Mesendoderm (in vitro differentiated cells): ENCODE measurements around the gene ALPP.
A peak's percentile ranks its signal among the peaks of the same experiment; 100 is the strongest.
"Not testable (repeated sequence)": the region's sequence is repeated elsewhere in the genome, so short reads cannot be mapped to it uniquely, and the experiment has no call there.

Source experiments
- DNase-seq: peaks from one replicate; pipeline ENCODE4 v3.0.0; 2013
- H2AK5ac ChIP-seq: 2 replicates; pipeline ENCODE4 v1.6.1; 2013; ENCODE audit warnings: low read length, inconsistent platforms
- H2BK120ac ChIP-seq: 2 replicates; pipeline ENCODE4 v1.6.1; 2013; ENCODE audit warnings: low read depth, mild to moderate bottlenecking, low read length, moderate library complexity, mixed read lengths
- H2BK15ac ChIP-seq: replicated peaks from 2 replicates; pipeline ENCODE4 v1.6.1; 2013; ENCODE audit warnings: low read depth, mild to moderate bottlenecking, moderate library complexity
- H2BK5ac ChIP-seq: 2 replicates; pipeline ENCODE4 v1.6.1; 2013; ENCODE audit warnings: low read length, inconsistent platforms
- H3K18ac ChIP-seq: 2 replicates; pipeline ENCODE4 v1.6.1; 2013; ENCODE audit warnings: mild to moderate bottlenecking, low read length, mixed read lengths
- H3K23ac ChIP-seq: one replicate; pipeline ENCODE4 v1.6.1; 2013; ENCODE audit warnings: low read length
- H3K27ac ChIP-seq: 2 replicates; pipeline ENCODE4 v1.5.1; 2013; ENCODE audit warnings: low read depth, mild to moderate bottlenecking, inconsistent platforms, low read length, moderate library complexity
- H3K27me3 ChIP-seq: 2 replicates; pipeline ENCODE4 v1.6.1; 2013; ENCODE audit warnings: low read length, control low read depth, mild to moderate bottlenecking, inconsistent platforms; ENCODE audit not compliant: insufficient read depth, poor library complexity
- H3K36me3 ChIP-seq: 2 replicates; pipeline ENCODE4 v1.6.1; 2013; ENCODE audit warnings: low read length, inconsistent platforms; ENCODE audit not compliant: control insufficient read depth, insufficient read depth
- H3K4ac ChIP-seq: one replicate; pipeline ENCODE4 v1.6.1; 2013; ENCODE audit warnings: low read depth, mild to moderate bottlenecking, low read length, moderate library complexity
- H3K4me1 ChIP-seq: 2 replicates; pipeline ENCODE4 v1.6.1; 2013; ENCODE audit warnings: low read depth, low read length, inconsistent platforms; ENCODE audit not compliant: control insufficient read depth
- H3K4me2 ChIP-seq: 2 replicates; pipeline ENCODE4 v1.6.1; 2013; ENCODE audit warnings: low read length
- H3K4me3 ChIP-seq: 2 replicates; pipeline ENCODE4 v1.5.1; 2013; ENCODE audit warnings: mild to moderate bottlenecking, low read length
- H3K56ac ChIP-seq: one replicate; pipeline ENCODE4 v1.6.1; 2013; ENCODE audit warnings: low read length
- H3K79me1 ChIP-seq: 2 replicates; pipeline ENCODE4 v1.6.1; 2013; ENCODE audit warnings: low read length, inconsistent platforms
- H3K79me2 ChIP-seq: 2 replicates; pipeline ENCODE4 v1.6.1; 2013; ENCODE audit warnings: mild to moderate bottlenecking, low read length; ENCODE audit not compliant: control insufficient read depth, insufficient read depth
- H3K9ac ChIP-seq: 2 replicates; pipeline ENCODE4 v1.6.1; 2013; ENCODE audit warnings: low read length, inconsistent platforms
- H4K5ac ChIP-seq: one replicate; pipeline ENCODE4 v1.6.1; 2013; ENCODE audit warnings: low read length
- H4K8ac ChIP-seq: one replicate; pipeline ENCODE4 v1.6.1; 2013; ENCODE audit warnings: low read depth, mild to moderate bottlenecking, control low read depth, low read length, moderate library complexity
- WGBS: extraction: QIAGEN DNeasy Blood & Tissue Kit; methylation state at CpG from one replicate; pipeline ENCODE4 v1.1.7; 2013; ENCODE audit warnings: low lambda C conversion rate, missing lambda C conversion rate; ENCODE audit not compliant: insufficient coverage; ENCODE audit errors: extremely low coverage; 5-methylcytosine and 5-hydroxymethylcytosine counted together

Gene ALPP

DNA sequence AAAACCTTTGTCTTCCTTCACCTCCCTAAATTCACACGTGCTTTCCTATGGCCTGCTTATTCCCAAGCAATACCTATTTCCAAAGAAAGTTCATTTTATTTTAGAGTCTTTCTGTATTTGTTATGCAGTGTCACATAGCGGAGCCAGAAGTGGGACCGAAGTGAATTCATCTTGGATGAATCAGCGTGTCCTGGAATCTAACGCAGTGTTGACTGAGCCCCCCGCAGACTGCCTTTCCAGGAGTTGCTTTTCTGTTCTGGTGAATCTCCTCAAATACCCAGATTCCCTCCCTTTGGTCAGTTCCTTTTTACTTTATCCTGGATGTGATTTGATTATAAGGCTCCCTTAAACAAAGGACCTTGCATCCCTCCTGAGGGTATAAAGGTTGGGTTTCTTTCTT is 10.8 kb downstream of the ALPP start:
- H3K4me3 ChIP-seq, result no peak overlapping the region
- no peak overlapping the region for H3K4ac ChIP-seq
- H2BK120ac ChIP-seq, result no peak overlapping the region
- H3K18ac ChIP-seq, result no peak overlapping the region
- no peak overlapping the region for H3K27ac ChIP-seq
- DNase-seq, result peak; percentile 70
- H2BK5ac ChIP-seq, result no peak overlapping the region
- no peaks in the 10 kb centered on the region for H3K79me1 ChIP-seq
- H3K23ac ChIP-seq, result no peak overlapping the region
- H3K56ac ChIP-seq, result no peak overlapping the region
- H3K36me3 ChIP-seq, result no peaks in the 10 kb centered on the region
- no peak overlapping the region for H4K5ac ChIP-seq
- H3K79me2 ChIP-seq, result no peaks in the 10 kb centered on the region
- WGBS, result no CpG with 5 or more reads among the region's 6 CpGs
- no peaks in the 10 kb centered on the region for H3K4me1 ChIP-seq
- no peak overlapping the region for H2AK5ac ChIP-seq
- no peak overlapping the region for H4K8ac ChIP-seq
- no peak overlapping the region for H3K4me2 ChIP-seq
- no peak overlapping the region for H3K9ac ChIP-seq
- H3K27me3 ChIP-seq, result peaks cover 44% of the 10 kb centered on the region
- H2BK15ac ChIP-seq, result no peak overlapping the region

DNA sequence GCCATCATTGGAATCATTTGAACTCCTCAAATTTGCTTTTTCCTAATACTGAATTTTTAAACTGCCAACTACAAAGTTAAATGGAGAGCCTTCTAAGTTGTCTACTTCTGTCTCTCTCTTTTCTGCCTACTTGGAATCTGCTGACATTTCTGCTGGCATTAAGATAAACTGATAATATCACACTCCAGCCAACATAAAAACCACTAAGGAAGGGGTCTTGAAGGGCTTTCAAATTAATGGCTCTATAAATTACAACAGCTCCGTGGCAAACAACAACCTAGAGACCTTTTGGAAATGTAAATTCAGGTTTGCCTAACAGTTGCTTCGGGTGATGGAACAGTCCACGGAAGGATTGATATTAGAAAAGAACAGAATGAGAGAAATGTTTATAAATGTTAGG is 12.1 kb downstream of the ALPP start:
- no CpG with 5 or more reads among the region's 3 CpGs for WGBS
- H3K4me3 ChIP-seq, result no peak overlapping the region
- H3K79me2 ChIP-seq, result no peaks in the 10 kb centered on the region
- H2AK5ac ChIP-seq, result no peak overlapping the region
- no peak overlapping the region for H3K9ac ChIP-seq
- no peak overlapping the region for H3K4me2 ChIP-seq
- no peak overlapping the region for H2BK15ac ChIP-seq
- H4K8ac ChIP-seq, result no peak overlapping the region
- no peak overlapping the region for H4K5ac ChIP-seq
- no peak overlapping the region for H3K23ac ChIP-seq
- H3K4ac ChIP-seq, result no peak overlapping the region
- no peak overlapping the region for H2BK120ac ChIP-seq
- peaks cover 39% of the 10 kb centered on the region for H3K27me3 ChIP-seq
- no peak overlapping the region for H3K27ac ChIP-seq
- H3K4me1 ChIP-seq, result no peaks in the 10 kb centered on the region
- H3K56ac ChIP-seq, result no peak overlapping the region
- H3K36me3 ChIP-seq, result no peaks in the 10 kb centered on the region
- H3K18ac ChIP-seq, result no peak overlapping the region
- no peak for DNase-seq
- no peaks in the 10 kb centered on the region for H3K79me1 ChIP-seq
- H2BK5ac ChIP-seq, result no peak overlapping the region

DNA sequence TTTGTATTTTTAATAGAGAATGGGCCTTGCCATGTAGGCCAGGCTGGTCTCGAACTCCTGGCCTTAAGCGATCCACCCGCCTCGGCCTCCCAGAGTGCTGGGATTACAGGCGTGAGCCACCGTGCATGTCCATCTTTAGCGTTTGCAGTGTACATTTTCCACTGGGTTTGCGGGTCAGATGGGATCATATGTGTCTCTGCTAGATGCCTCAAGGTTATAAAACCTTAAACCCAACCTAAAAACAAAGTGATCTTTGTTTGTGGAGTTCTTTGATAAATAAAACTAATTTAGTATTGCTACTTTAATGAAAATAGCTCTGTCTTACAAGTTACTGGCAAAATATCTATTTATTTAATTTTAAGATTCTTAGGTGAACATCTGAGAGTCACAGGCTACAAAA is 15.0 kb downstream of the ALPP start:
- no peak for DNase-seq
- no peak overlapping the region for H3K4ac ChIP-seq
- H4K8ac ChIP-seq, result no peak overlapping the region
- no peak overlapping the region for H3K56ac ChIP-seq
- no peaks in the 10 kb centered on the region for H3K79me1 ChIP-seq
- no peak overlapping the region for H2AK5ac ChIP-seq
- no peak overlapping the region for H2BK5ac ChIP-seq
- H2BK15ac ChIP-seq, result no peak overlapping the region
- no peak overlapping the region for H3K27ac ChIP-seq
- no peak overlapping the region for H3K4me2 ChIP-seq
- no peak overlapping the region for H3K23ac ChIP-seq
- H3K36me3 ChIP-seq, result no peaks in the 10 kb centered on the region
- H3K4me3 ChIP-seq, result no peak overlapping the region
- H2BK120ac ChIP-seq, result no peak overlapping the region
- no peak overlapping the region for H4K5ac ChIP-seq
- H3K18ac ChIP-seq, result no peak overlapping the region
- peaks cover 14% of the 10 kb centered on the region for H3K27me3 ChIP-seq
- no peak overlapping the region for H3K9ac ChIP-seq
- no CpG with 5 or more reads among the region's 8 CpGs for WGBS
- H3K79me2 ChIP-seq, result no peaks in the 10 kb centered on the region
- no peaks in the 10 kb centered on the region for H3K4me1 ChIP-seq

DNA sequence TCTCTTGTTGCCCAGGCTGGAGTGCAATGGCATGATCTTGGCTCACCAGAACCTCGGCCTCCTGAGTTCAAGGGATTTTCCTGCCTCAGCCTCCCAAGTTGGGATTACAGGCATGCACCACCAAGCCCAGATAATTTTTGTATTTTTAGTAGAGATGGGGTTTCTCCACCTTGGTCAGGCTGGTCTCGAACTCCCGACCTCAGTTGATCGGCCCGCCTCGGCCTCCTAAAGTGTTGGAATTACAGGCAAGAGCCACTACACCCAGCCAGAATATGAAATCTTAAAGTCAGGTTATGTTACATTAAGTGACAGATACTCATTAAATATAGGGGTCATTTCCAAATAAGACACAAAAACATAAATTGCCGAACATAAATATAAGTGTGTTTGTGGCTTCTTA is 15.9 kb downstream of the ALPP start:
- H3K27ac ChIP-seq, H3K23ac ChIP-seq, H3K79me1 ChIP-seq, H2AK5ac ChIP-seq, H2BK120ac ChIP-seq, H4K8ac ChIP-seq, H3K9ac ChIP-seq, H3K4me2 ChIP-seq, H3K36me3 ChIP-seq, H2BK5ac ChIP-seq, DNase-seq, H4K5ac ChIP-seq, H3K79me2 ChIP-seq, H3K56ac ChIP-seq, H3K4me1 ChIP-seq, H3K27me3 ChIP-seq, H3K18ac ChIP-seq, H3K4me3 ChIP-seq, H3K4ac ChIP-seq, H2BK15ac ChIP-seq: not testable (repeated sequence)
- no CpG with 5 or more reads among the region's 7 CpGs for WGBS

DNA sequence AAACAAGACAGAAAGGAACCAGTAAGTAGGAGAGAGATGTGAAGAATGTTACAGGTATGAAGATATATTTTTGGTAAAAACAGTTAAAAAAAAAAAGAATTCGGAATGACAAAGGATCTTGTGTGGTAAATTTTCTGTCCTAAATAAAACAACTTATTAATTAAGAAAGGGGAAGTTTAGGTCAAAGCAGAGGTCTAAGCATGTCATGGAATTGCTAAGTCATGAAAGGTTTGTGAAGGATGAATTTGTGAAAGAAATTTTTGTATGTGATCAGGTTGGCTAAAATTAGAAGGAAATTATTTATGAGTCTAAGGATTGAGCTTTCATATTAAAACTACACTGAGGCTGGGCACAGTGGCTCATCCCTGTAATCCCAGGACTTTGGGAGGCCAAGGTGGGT is 17.0 kb downstream of the ALPP start:
- Histone ChIP-seq H4K5ac (no peak overlapping the region), H3K4ac (peak overlapping the region; percentile 25), H3K4me3 (no peak overlapping the region), H3K4me1 (no peaks in the 10 kb centered on the region), H3K79me1 (no peaks in the 10 kb centered on the region), H4K8ac (no peak overlapping the region), H3K79me2 (no peaks in the 10 kb centered on the region), H3K56ac (no peak overlapping the region), H3K9ac (no peak overlapping the region), H3K27me3 (no peaks in the 10 kb centered on the region), H2BK15ac (no peak overlapping the region), H3K18ac (no peak overlapping the region), H2BK5ac (no peak overlapping the region), H3K27ac (no peak overlapping the region), H3K36me3 (no peaks in the 10 kb centered on the region), H2AK5ac (no peak overlapping the region), H3K23ac (no peak overlapping the region), H3K4me2 (no peak overlapping the region), H2BK120ac (no peak overlapping the region)
- no CpG with 5 or more reads among the region's 1 CpG for WGBS
- no peak for DNase-seq

DNA sequence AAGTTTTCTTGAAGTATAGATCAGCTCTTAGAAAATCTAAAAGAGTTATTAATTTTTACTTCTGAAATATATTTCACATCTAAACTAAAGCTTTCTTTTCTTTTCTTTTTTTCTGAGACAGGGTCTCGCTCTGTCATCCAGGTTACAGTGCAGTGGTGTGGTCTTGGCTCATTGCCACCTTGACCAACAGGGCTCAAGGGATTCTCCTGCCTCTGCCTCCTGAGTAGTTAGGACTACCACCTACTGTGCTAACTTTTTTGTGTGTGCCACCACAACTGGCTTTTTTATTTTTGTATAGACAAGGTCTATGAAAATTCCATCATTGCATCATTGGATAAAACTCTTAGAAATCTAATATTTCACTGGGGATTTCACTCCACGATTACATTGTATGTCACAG is 18.1 kb downstream of the ALPP start:
- 100% methylated on average over 1 of the region's 2 CpGs for WGBS

More for the DNA sequence above, 18.1 kb downstream of the ALPP start:
- Histone ChIP-seq H2AK5ac (no peak overlapping the region), H2BK15ac (no peak overlapping the region), H3K79me1 (no peaks in the 10 kb centered on the region), H3K27ac (no peak overlapping the region), H3K56ac (no peak overlapping the region), H3K27me3 (no peaks in the 10 kb centered on the region), H3K23ac (no peak overlapping the region), H3K4me3 (no peak overlapping the region), H3K4ac (no peak overlapping the region), H3K4me2 (no peak overlapping the region), H3K36me3 (no peaks in the 10 kb centered on the region), H4K5ac (no peak overlapping the region), H3K79me2 (no peaks in the 10 kb centered on the region), H3K18ac (no peak overlapping the region), H4K8ac (no peak overlapping the region), H3K9ac (no peak overlapping the region), H2BK120ac (no peak overlapping the region), H3K4me1 (no peaks in the 10 kb centered on the region), H2BK5ac (no peak overlapping the region)
- no peak for DNase-seq
